ENCODE results near the gene KBTBD7. TPM values are rescaled to one million over a fixed set of nuclear protein-coding genes. Genes with fewer than 3 reads are reported as not detected.

KBTBD7 gene
- total and polyA plus RNA-seq, 11 donors = 2.2 to 9.1 (median 5.7) TPM

DNA sequence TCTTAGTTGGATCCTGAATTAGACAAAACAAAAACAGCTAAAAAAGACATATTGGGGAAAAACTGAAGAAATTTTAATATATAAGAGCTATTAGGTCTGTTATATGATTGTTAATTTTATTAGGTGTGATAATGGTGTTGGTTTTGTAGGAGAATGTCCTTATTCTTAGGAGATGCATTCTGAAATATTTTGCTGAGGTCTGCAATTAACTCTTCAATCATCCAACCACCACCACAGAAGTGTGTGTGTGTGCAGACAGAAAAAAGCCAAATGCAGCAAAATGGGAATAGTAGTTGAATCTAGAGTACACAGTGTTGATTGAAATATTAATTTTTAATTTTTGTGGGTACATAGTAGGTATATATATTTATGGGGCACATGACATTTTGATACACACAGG lies 12.1 kb upstream of the KBTBD7 start:
- no peaks in the 10 kb centered on the region for H3K4me1 ChIP-seq
- DNase-seq = no peak
- no peak for ATAC-seq

GRCh38 chr13:41203810-41204209 lies 9.4 kb upstream of the KBTBD7 start:
- Histone ChIP-seq H3K4me3 (no peak overlapping the region), H3K9me3 (peaks cover 0 to 15% (median 4%) of the 10 kb centered on the region in 12 donors), H3K27ac (no peak overlapping the region), H3K27me3 (no peaks in the 10 kb centered on the region), H3K4me1 (no peaks in the 10 kb centered on the region), H3K36me3 (no peaks in the 10 kb centered on the region)
- ATAC-seq = no peak
- TF ChIP-seq, protein P1, sequence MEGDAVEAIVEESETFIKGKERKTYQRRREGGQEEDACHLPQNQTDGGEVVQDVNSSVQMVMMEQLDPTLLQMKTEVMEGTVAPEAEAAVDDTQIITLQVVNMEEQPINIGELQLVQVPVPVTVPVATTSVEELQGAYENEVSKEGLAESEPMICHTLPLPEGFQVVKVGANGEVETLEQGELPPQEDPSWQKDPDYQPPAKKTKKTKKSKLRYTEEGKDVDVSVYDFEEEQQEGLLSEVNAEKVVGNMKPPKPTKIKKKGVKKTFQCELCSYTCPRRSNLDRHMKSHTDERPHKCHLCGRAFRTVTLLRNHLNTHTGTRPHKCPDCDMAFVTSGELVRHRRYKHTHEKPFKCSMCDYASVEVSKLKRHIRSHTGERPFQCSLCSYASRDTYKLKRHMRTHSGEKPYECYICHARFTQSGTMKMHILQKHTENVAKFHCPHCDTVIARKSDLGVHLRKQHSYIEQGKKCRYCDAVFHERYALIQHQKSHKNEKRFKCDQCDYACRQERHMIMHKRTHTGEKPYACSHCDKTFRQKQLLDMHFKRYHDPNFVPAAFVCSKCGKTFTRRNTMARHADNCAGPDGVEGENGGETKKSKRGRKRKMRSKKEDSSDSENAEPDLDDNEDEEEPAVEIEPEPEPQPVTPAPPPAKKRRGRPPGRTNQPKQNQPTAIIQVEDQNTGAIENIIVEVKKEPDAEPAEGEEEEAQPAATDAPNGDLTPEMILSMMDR (IDR thresholded peaks at IDR 0.05) = no peak
- no peak for TF ChIP-seq POLR2A (IDR thresholded peaks at IDR 0.05)
- DNase-seq = no peak
- 88 to 95% (median 92%) methylated on average over 6 of the region's 6 CpGs for WGBS, 4 donors
- intact Hi-C loops (cut with DNase I) = no loop called here

More for the DNA sequence above, 12.1 kb upstream of the KBTBD7 start:
- no peaks in the 10 kb centered on the region for H3K27me3 ChIP-seq
- H3K4me3 ChIP-seq = no peak overlapping the region
- peaks cover 0 to 42% (median 8%) of the 10 kb centered on the region in 12 donors for H3K9me3 ChIP-seq
- no peak for TF ChIP-seq POLR2A (IDR thresholded peaks at IDR 0.05)
- TF ChIP-seq, protein P1 (IDR thresholded peaks at IDR 0.05) = no peak
- H3K27ac ChIP-seq = no peak overlapping the region
- H3K36me3 ChIP-seq = no peaks in the 10 kb centered on the region
- intact Hi-C loops (cut with DNase I) = no loop called here

DNA sequence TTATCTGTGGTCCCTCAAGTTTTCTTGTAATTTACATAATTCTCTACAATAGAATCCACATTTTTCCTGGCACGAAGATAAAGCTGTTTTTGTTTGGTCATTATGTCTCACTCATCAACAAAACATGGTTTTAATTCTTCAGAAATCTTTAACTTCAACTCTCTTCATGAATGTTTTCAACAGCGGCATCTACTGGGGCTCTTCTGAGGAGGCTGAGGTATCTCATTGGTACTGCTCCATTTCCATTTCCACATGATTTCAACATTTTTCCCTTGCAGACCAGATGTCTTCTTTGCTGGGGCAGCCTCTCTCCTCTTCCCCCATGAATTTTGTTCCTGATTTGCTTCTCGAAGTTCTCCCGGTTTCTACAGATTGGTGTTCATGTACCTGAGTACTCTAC lies 5.8 kb upstream of the KBTBD7 start:
- no peaks in the 10 kb centered on the region for H3K36me3 ChIP-seq
- no peak for DNase-seq
- H3K9me3 ChIP-seq = no peaks in the 10 kb centered on the region
- intact Hi-C loops (cut with DNase I) = no loop called here
- WGBS, 4 donors = 85 to 90% (median 88%) methylated on average over 4 of the region's 4 CpGs
- H3K4me3 ChIP-seq = no peak overlapping the region
- H3K27ac ChIP-seq = no peak overlapping the region
- no peaks in the 10 kb centered on the region for H3K27me3 ChIP-seq
- H3K4me1 ChIP-seq = no peaks in the 10 kb centered on the region
- no peak for TF ChIP-seq POLR2A (IDR thresholded peaks at IDR 0.05)
- TF ChIP-seq, protein P1 (IDR thresholded peaks at IDR 0.05) = no peak
- no peak for ATAC-seq

- Histone ChIP-seq H3K36me3 (no peaks in the 10 kb centered on the region), H3K4me1 (peaks cover 0 to 5% (median 0%) of the 10 kb centered on the region in 12 donors), H3K4me3 (no peak overlapping the region), H3K9me3 (no peaks in the 10 kb centered on the region), H3K27ac (no peak overlapping the region), H3K27me3 (no peaks in the 10 kb centered on the region)
- WGBS, 4 donors = 84 to 91% (median 87%) methylated on average over 2 of the region's 2 CpGs
- DNase-seq = no peak
- TF ChIP-seq POLR2A (IDR thresholded peaks at IDR 0.05) = no peak
- TF ChIP-seq, protein P1 (IDR thresholded peaks at IDR 0.05) = no peak
- ATAC-seq = no peak
- intact Hi-C loops (cut with DNase I) = loop anchor here in 4 of 10 donors (5.0 to 10.0 kb wide), 2 partner anchors 63 to 65 kb away; partner anchors contain the start of gene MTRF1 (in 4 of the 4)
Observed at GRCh38 chr13:41199526-41199925, 5.2 kb upstream of the KBTBD7 start.

Data from heart left ventricle (tissue), 16 donors.